NCI-H2081 (cell line): ENCODE results near the gene DAPL1.
A peak's percentile ranks its signal among the peaks of the same experiment; 100 is the strongest.
"Not testable (repeated sequence)": the region's sequence is repeated elsewhere in the genome, so short reads cannot be mapped to it uniquely, and the experiment has no call there.

ENCODE experiments used
- DNase-seq, 2 experiments: peaks; one replicate each; lab custom pipeline; 2025; lab: John Stamatoyannopoulos, UW

DAPL1 gene

DNA sequence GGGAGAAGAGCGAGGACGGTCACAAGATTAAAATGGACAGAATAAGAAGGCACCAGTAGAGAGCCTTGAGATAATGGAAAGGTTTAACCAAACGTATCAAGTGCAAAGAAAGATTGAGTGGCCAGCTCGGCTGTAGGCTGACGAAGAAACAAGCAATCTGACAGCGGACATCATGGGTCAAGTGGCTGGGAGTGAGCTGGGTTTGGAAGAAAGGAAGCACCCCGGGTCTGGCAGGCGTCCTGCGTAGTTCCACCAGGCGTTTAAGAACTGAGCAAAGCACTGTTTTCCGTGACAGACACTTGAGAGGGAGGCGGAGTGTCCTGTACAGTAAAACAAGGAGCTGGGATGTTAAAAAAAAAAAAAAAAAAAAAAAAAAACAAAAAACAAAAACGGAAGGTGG lies 27.1 kb downstream of the DAPL1 start:
- no peak for DNase-seq

DNA sequence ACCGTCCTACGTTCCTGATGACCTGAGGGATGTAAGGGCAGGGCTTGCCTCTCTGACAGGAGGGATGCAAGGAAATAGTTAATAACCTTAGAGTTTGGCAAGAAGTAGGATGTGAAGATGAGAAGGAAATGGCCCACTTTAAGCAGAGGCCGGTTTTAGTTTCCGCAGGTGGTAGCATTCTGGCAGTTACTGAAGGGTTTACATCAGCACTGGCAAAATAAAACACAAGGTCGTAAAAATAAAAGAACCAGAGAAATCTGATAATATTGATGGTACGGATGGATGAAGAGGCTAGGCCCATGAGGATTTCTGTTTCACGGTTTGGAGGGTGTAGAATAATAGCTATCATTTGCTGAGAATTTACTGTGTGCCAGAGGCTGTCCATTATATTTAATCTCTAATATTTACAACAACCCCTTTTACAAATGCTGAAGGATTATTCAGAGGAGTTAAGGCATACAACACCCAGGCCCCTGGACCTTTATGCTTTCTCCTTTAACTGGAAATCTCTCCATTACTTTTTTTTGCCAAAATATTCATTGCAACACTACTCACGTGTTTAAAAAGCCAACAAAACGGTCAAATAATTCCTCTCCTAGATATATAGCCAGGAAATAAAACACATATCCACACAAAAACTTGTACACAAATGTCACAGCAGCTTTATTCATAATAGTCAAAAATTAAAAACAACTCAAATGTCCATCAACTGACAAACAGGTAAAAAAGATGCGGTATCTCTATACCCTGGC lies 28.5 kb downstream of the DAPL1 start:
- DNase-seq: no peak

DNA sequence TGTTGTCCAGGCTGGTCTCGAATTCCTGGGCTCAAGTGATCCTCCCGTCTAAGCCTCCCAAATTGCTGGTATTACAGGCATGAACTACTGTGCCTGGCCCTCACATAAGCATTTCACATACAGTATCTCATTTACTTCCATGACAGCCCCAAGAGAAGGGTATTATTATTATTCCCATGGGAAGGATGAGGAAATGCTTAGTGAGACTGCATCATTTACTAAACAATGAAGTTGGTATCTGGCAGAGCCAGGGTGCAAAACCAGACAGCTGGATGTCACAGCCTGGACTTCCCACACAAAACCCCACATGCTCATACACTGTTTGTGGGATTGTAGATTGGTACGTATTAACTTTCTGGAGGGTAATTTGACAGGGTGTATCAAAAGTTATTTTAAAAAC lies 29.9 kb downstream of the DAPL1 start:
- no peak for DNase-seq

DNA sequence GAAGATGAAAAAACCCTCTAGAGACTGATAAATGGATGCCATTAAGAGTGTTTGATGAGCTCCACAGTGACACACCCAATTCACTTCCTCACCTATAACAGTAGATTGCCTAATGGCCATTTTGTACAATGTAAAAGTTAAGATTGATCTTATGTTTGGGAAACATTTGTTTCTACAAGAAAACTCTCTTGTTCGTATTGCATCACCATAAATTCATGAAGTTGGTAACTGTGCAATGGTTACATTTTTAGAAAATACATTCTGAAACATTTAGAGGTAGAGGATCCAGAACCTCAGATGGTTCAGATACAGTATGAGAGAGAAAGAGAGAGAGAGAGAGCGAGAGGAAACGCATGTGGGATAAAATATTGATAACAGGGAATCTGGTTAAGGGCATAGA lies 31.8 kb downstream of the DAPL1 start:
- no peak for DNase-seq

DNA sequence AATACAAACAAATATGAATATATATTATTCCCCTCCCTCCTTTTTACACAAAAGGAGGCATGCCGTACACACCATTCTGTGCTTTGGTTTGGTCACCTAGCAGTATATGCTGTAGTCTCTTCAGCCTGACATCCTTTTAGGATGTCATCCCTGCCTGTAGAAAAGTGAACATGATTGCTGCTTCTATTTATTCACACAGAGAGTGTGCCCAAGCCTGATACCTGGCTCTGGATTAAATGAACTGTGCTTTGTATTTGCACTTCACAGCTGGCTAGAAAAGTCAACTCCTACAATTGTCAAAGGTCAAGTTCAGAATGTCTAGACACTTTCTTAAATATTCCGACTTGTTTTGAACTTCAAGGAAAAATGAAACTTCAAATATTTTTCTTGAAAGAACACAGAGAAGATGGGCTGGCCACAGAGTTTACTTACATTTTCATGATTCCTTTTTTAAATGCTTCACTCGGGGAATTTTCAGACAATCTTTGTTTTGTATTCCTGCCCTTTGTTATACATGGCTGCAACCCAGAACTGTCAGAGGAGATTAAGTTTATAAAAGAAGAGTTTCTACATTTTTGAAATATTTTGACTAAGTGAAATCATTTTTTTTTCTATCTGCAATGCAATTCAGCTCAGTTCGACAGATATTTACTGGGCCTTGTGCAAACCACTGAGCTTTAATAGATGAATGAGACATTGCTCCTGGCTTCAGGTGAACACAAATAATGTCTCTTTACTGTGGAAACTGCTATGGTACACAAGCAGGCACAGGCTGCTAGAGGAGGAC lies 33.5 kb downstream of the DAPL1 start:
- DNase-seq: no peak

DNA sequence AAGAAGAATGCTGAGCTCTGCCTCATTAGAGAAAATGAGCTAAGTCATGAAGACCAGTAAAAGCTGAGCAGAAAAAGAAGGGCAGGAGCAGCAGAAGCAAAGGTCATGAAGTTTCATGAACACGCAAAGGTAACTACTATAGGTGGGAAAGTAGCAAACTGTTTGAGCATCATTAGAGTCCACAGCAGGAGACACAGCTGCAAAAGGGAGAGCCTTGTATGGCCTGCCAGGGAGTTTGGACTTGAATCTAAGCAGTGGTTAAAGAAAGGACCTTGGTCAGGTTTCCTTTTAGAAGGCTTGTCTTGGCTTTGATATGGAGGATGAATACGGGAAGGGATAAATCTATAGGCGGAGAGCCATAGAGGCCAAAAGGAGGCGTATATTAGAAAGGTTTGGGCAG lies 34.0 kb downstream of the DAPL1 start:
- DNase-seq: no peak

DNA sequence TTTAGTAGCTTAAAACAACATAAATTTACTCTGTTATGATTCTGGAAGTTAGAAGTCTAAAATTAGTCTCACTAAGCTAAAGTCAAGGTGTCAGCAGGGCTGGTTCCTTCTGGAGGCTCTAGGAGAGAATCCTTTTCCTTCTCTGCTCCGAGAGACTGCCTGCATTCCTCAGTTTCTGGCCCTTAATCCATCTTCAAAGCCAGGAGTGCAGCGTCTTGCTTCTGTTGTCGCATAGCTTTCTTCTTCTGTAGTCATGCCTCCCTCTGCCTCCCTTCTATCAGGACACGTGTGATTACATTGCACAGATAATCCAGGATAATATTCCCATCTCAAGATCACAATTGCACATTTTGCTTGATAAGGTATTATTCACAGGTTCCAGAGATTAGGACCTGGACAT lies 35.1 kb downstream of the DAPL1 start:
- DNase-seq: no peak

DNA sequence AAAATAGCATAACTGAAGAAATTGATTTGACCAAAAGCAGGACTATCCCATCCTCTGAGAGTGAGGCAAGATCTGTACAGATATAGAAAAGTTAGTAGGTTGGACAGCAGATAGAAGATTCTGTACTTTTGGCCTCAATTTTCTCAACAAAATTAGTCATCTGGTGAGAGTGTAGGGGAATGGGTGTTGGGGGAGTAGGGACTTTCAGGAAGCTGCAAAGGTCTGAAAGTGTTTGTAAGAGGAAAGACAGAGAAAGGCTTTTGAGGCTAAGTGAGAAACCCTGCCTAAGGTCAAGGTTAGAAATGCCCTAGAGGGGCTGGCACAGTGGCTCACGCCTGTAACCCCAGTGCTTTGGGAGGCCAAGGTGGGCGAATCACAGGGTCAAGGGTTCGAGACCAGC lies 40.3 kb downstream of the DAPL1 start:
- DNase-seq: no peak

DNA sequence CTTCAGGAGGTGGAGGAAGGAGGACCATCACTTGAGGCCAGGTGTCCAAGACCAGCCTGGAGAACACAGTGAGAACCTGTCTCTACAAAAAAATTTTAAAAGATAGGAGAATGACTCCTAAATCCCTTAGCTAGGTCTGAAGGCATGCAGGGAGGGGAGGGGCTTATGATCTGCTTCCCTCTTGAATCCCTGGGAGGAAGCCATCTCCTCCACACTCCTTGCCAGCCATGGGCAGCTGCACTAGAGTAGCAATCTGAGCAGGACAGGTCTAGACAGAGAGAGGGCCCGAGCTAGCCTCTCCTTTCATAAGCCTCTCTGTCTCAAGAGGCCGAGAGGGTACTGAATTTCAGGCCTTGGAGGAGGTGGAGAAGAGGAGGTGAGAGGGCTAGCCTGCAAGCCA lies 42.5 kb downstream of the DAPL1 start:
- no peak for DNase-seq

DNA sequence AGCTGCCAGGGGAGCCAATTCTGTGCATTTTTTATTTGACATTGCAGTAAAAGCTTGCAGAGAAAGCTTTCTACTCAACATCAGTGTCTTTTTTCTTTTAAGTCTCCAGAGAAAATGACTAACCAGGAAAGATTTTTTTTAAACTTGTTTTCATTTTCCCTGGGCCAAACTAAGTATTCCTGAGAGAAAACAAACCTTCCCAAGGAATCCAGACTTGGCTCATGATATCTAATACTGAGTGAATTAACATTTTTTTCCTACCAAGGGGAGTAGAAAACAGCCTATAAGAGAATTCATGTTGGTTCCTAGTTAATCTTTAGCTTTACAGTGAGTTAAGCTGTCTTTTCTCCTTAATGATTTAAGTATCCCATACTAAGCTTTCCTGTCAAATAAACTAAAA lies 46.7 kb downstream of the DAPL1 start:
- DNase-seq: no peak

DNA sequence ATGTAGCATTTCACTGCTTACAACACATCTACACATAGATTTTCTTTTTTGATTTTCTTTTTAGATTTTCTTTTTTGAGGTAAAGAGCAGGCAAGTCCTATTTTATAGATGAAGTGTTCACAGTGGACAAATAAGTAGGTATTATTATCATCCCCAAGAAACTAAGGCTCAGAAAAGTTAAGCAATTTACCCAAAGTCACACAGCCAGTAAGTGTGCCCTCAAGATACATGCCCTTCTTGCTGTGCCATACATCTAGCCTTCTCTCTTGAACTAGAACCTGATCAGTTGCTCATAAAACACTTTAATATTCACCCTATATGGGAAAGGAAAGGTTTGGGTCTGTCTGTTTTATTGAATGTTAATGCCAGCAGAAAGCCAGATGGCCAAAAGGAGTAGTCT lies 50.3 kb downstream of the DAPL1 start:
- DNase-seq: no peak

DNA sequence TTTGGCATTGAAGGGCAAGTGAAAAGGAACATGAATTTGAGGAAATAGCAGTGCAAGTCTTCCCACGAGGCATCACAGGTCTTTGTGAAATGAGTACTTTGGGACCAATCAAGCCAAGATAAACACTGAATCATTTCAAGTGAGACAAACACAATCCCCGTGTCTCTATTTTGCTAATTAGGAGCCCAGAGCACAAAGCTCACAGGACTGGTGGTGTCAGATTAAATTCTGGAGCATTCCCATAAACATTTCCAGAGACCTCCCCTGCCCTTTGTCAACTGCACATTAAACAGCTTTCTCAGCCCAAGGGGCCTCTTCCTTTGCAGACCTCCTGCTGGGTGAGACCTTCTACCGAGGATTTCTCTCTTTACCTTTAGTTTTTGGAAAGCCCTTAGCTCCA lies 50.7 kb downstream of the DAPL1 start:
- DNase-seq: peak; percentile 5 to 16

DNA sequence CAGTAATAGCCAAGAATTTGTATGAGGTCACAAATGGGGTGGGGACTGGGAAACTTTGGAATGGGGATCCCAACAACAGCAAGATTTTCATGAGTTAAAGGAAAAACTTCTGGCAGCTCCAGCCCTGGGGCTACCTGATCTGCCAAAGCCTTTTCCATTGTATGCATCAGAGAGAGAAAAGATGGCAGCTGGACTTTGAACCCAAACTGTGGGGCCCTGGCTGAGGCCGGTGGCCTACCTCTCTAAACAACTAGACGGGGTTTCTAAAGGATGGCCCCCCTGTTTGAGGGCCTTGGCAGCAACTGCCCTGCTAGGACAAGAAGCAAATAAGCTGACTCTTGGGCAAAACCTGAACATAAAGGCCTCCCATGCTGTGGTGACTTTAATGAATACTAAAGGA lies 52.4 kb downstream of the DAPL1 start:
- DNase-seq: not testable (repeated sequence)

DNA sequence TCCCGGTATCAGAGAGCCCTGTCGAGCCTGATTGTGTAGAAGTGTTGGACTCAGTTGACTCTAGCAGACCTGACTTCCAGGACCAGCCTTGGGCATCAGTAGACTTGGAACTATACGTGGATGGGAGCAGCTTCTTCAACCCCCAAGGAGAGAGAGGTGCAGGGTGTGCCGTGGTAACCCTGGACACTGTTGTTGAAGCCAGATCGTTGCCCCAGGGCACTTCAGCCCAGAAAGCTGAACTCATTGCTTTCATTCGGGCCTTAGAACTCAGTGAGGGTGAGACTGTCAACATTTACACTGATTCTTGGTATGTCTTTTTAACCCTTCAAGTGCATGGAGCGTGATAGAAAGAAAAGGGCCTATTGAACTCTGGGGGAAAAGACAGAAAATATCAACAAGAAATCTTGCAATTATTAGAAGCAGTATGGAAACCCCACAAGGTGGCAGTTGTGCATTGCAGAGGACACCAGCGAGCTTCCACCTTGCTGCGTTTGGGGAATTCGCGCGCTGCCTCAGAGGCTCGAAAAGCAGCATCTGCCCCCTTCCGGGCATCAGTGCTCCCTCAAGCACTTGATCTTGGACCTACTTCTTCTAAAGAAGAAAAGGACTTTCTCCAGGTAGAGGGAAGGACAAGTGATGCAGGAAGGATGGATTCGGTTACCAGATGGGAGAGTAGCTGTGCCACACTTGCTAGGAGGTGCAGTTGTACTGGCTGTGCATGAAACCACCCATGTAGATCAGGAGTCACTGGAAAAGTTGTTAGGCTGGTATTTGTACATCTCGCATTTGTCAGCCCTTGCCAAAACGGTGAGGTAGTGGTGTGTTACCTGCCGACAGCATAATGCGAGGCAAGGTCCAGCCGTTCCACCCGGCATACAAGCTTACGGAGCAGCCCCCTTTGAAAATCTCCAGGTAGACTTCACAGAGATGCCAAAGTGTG lies 53.2 kb downstream of the DAPL1 start:
- DNase-seq: not testable (repeated sequence)

DNA sequence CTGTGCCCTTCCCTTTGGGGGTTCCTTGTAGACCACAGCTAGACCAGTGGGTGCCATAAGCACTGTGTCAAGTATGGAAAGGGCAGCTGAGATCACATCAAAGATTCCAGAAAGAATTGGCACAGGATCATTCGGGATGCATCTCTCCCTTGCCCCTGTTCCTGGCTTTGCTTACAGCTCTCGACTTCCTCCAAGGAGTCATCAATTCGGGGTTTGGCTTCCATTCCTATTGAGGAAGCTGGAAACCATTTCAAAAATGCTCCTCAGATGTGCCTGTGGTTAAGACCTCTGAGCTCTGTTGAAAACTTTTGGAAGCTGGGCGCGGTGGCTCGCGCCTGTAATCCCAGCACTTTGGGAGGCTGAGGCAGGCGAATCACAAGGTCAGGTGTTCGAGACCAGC lies 65.1 kb downstream of the DAPL1 start:
- not testable (repeated sequence) for DNase-seq

DNA sequence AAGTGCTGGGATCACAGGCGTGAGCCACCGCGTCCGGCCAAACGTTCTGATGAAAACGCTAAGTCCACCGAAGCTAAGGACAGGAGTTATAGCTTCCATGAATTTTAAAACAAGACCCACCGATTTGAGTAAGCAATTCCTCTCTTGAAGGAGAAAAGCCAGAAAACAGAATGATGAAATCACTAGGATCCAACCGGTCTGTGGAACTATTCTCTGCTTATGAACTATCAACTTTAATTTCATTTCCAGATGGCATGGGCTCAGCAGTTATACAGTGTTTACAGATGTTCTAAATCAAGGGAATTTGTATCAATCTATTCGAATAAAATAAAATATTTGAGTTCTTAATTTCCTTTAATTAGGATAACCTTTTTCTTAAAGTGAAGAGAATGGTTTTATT lies 66.5 kb downstream of the DAPL1 start:
- not testable (repeated sequence) for DNase-seq

DNA sequence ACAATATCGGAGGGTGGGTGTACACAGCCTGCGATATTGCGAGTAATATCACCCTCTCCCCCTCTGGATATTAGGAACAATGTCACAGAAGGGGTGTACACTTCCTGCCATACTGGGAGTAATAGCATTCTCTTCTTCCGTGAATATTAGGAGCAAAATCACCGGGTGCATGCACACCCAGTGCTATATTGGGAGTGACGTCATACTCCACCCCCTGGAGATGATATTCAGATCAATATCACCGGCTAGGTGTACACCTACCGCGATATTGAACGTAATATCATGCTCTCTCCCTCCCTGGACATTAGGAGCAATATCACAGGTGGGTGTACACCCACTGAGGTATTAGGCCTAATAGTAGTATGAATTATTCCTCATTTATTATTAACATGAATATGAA lies 70.4 kb downstream of the DAPL1 start:
- not testable (repeated sequence) for DNase-seq
